D341Med (cell line): Measurements from ENCODE around the gene DOCK1.

Experiments
- DNase-seq: peaks from one replicate; pipeline ENCODE4 v3.0.0; 2012; ENCODE audit warnings: low spot score

The DOCK1 gene

DNA sequence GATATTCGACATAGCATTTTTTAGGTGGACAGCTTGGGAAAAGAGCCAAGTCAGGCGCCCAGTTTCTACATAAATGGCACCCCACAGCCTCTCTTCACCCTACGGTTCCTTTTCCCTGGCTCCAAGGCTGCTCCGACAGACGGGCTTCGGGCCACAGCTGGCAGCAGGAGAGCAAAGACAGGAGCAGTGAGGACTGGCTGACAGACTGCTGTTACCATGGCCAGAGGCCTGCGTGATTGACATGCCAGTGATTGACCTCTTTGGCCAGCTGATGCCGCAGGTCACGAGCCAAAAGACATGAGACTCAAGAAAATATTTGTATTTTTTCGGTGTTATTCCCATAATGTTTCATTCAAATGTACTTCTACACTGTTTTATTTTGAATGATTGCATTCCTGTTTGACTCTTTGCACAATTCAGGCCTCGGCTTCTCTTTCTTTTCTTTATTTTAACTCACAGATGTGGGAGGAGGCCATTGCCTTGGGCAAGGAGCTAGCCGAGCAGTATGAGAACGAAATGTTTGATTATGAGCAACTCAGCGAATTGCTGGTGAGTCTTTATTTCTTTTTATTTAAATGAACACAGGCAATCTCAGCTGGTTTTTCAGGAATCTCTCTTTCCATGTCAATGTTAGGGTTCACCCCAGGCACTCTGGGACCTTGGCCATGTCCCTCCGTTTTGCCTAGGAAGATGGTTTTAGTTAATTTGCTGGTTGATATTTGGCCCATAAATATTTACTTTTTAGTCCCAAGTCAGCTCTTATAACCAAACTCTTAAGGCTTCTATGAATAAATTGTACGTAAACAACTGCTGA, 497.6 kb downstream of the DOCK1 start:
- DNase-seq: no peak

DNA sequence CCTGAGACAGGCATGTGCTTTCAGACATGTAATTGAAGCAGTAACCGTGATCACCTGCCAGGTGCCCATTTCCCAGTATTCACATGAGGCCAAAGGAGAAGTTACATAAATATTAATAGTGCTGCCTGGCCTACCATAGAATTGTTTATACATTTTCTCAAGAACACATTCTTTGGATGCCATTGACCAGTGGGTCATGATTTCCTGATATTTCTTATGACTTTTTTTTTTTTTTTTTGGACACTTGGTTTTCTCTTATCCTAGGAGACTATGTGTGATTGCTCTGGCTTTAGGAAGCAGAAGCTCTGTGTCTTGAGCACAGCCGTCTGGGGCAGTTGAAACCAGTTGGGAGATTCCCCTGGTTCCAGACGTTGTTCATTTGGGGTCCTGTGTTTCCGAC, 500.0 kb downstream of the DOCK1 start:
- no peak for DNase-seq

DNA sequence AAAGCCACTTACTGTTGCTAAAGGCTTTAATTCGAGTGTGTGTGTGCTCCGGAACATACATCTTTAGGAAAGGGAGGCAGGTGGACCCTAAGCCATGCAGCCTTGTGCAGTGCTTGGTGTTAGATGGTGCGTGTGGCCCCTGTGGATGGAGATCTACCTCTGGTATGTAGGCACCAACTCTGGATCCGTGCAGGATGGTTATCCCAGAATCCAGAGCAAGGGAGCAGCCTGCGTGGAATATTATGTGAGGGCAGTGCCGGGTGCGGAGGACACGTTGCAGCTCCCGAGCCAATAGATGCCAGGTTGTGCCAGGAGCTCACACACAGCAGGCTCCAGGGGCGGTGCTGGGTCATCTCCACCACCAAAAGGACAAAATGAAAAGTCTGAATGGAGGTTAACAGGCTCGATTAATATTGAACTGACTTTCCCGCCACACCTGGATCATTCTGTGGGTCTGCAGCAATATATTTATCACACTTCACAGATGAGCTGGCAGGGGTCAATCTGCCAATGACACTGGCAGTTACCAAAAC, 500.9 kb downstream of the DOCK1 start:
- no peak for DNase-seq

DNA sequence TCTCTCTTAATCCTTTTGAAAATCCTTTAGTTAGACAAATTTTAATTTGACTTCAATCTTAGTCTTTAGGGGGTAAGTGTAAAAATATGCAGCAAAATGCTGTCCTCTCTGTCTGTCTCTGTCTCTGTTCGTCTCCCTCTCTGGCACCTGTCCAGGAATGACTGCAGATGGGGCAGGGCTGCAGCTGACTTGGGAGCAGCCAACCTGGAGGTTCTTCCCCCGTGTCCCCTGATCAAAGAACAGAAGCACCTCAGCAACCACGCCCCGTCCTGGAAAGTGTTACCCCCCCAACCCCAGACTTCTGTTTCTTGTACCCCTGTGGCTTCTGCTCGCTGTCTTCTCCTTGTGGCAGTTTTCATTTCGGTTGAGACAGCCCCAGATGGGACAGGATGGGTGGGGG, 502.3 kb downstream of the DOCK1 start:
- DNase-seq: no peak

DNA sequence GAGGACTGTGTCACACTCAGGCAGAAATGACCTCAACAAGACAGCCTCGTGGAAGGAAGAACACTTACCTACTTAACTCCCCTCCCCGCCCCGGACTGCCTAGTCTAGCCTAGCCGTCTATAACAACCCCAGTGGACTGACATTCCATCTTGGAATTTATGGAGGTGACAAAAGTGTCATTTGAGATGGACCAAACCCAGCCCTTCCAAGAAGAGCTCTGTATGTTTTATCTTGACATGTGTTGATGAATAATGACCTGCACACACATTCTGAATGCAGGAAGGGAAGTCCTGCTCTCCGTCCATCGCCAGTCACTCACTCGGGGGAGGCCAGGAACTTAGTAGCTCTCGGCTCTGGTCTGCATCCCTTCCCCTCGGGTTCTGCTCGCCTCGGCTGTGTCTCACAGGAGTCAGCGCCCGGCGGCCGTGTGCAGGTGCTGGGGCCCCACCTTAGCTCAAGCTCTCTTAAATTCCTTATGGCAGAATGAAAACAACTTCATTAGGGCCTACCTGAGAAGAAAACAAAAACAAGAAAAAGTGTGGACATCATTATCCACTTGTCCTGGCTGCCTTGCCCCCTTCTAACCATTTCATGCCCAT, 503.0 kb downstream of the DOCK1 start:
- no peak for DNase-seq

DNA sequence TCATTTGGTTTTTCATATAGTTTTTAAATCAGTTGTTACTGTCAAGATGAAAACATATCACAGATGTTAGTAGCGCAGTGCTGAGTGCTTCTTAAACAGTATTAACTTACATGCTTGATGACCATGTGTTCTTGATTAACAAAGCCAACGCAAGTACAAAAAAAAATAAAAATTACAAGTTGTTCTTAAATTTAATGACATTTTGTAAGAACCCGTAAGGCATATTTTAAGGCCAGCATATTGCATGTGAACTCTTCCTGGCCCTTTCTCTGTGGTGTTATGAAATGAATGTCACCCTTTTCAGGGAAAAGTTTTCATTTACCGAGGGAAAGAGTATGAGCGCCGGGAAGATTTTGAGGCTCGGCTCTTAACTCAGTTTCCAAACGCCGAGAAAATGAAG, 503.5 kb downstream of the DOCK1 start:
- no peak for DNase-seq

DNA sequence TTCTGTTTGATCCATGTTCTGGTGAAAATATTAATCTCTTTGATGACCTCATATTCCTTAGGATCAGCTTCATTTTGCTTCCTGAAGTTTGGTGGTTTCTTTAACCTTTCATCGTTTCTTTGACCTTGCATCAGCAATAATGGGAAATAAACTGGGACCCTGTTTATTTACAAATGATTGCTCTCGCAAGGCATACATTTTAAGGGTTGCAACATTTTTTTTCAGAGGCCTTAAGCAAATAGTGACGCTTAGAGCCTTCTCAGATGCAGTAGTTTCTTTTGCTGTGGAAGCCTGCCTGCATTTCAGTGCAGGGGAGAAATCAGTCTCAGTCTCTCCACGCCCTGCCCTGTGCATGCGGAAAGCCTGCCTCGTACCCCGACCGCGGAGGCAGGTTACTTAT, 504.8 kb downstream of the DOCK1 start:
- no peak for DNase-seq

DNA sequence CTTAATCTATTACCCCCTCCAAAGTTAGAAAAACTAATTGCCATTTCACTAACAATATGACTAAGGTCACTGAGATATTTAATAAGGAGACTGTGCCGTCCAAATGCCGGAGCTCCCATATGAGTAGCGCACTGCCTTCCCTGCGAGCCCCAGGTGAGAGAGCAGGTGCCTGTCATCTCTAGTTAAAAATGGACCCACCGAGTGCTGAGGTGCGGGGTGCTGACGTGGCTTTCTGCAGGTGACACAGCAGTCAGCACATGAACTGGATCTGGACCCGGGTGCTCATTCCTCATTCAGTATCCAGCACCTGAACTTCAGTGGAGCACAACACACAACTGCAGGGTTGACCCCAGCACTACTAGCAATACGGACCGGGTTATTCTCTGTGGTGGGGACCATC, 505.8 kb downstream of the DOCK1 start:
- DNase-seq: no peak

DNA sequence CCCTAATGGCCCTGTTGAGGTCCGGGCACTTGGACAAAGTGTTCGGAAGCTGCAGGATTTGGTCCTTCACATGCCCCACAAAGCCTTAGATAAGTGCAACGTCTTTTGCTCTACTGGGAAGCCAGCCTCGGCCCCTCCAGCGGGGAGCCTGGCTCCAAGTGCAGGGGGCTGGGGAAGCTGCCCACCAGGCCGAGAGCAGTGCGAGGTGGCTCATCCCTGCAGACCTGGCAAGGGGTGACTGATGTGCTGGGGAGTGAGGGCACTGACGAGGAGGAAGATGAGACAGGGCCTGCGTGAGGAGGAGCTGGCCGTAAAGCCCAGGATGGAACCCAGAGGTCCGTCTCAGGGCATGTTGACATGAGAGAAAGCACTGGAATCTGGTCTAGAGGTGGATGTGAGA, 508.1 kb downstream of the DOCK1 start:
- no peak for DNase-seq

DNA sequence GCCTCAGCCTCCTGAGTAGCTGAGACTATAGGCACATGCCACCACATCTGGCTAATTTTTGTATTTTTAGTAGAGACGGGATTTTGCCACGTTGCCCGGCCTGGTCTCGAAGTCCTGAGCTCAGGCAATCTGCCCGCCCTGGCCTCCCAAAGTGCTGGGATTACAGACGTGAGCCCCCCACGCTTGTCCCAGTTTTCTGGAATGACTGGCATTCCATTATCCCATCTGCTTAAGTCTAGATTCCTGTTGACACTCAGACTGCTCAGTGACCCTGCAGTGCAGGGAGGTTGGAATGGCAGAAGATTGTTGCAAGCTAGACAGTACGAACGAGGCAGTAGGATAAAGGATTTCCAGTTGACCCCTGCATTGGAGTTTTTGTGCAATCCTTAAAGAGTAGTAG, 508.8 kb downstream of the DOCK1 start:
- DNase-seq: no peak

DNA sequence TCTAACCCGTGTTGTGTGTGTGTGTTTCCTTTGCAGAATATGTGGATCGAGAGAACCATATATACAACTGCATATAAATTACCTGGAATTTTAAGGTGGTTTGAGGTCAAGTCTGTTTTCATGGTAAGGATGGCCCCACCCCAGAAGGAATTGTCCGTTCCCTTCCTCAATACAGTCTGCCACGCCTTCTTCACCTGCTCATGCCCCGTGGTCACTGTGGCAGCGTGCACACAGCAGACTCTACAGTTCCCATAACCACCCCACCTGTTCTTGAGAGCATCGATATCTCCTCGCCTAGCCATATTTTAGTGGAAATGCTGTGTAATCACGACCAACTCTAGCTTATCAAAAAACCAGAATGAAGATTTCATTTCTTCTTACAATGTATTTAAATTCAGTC, 509.9 kb downstream of the DOCK1 start:
- no peak for DNase-seq

DNA sequence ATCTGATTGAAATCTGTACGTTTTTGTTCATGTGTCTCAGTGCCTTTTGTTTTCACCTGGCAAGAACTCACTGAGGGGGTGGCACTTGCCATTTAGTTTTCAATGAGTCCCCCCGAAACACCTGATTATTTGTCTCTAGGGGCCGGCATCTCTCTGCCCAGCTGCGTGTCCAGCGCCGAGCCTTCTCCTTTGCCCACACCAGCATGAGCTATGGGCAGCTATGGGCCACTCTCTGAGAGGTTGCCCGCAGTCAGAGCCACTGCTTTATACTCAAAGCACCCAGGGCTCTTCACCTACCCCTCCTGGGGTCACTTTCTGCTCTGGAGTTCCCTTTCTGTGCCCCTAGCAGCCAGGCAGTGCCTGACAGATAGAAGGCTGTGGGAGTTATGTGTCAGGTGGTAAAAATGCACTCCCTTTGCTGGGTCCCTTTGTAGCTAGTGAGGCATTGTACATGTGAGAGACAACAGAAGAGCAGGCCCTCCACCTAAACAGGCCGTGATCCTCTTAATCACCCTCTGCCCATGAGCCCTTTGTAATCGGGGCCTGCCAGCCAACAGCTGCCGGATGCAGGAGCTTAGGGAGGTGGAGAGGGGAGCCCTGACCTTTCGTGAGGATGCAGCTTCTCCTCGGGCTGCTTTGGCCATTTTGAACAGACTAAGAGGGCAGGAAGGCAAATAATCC, 510.8 kb downstream of the DOCK1 start:
- peak; percentile 59 for DNase-seq

DNA sequence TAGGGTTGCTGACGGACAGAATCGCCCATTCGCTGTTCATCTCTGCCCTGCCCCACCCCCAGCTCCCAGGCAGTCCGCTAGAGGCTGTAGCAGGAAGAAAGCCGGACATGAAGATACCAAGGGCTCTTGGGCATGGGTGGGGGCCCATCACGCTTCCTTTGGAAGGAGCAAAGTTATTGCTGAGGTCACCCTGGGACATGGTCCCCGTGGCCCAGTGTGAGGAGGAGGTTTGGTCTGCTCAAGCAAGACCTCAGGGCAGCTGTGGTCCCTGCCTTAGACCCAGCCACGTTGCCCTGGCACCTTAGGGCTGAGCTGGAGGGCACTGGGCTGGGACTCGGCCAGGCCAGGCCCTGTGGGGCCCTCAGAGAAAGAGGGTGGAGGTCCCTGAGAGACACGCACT, 511.8 kb downstream of the DOCK1 start:
- no peak for DNase-seq

DNA sequence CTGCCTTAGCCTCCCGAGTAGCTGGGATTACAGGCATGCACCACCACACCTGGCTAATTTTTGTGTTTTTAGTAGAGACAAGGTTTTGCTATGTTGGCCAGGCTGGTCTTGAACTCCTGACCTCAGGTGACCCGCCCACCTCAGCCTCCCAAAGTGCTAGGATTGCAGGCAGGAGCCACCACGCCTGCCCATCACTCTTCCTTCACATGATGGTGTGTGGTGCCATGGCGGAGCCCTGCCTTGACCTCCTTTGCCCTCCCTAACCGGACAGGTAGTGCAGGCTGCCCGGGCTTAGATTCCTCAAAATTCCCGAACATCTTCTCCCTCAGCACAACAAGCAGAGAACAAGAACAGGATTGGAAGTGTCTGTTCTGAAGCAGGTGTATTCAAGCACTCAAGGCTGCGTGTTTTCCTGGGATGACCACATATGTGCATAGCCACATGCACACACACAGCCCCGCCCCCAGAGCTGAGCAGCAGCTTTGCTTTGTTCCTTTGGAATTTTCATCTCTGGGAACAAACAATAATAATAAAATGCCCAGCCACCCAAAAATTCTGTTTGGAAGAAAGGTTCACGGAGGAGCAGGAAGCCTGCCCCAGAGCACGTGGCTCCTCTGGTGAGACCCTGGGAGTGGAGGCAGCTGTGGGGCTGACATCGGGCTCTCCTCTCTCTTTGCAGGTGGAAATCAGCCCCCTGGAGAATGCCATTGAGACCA, 512.6 kb downstream of the DOCK1 start:
- DNase-seq: no peak

DNA sequence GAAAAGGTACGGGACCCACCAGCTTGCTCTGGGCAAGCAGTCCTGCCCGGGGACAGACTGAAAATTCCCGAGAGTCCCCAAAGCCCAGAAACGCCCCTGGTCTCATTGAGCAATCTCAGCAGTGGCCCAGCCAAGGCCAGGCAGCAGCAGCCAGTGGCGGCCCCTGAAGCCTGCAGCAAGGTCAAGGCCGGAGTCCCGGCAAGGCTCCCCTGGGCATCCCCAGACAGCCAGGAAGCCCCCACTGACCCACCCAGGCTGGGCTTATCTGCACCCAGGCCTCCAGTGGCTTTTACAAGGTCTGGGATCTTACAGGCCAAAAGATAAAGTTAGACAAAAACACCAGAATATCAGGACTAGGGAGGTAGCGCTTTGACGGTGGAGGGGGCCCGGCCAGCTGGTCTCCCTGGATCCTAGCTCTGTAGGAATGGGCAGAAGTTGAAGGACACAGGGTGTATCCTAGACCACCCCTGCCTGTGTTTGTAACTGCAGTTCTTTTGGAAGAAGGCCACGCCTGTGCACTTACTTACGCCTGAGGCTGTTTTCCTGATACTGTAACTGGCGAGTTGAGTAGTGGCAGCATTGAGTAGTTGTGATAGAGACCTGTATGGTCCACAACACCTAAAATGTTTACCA, 513.4 kb downstream of the DOCK1 start:
- DNase-seq: no peak

DNA sequence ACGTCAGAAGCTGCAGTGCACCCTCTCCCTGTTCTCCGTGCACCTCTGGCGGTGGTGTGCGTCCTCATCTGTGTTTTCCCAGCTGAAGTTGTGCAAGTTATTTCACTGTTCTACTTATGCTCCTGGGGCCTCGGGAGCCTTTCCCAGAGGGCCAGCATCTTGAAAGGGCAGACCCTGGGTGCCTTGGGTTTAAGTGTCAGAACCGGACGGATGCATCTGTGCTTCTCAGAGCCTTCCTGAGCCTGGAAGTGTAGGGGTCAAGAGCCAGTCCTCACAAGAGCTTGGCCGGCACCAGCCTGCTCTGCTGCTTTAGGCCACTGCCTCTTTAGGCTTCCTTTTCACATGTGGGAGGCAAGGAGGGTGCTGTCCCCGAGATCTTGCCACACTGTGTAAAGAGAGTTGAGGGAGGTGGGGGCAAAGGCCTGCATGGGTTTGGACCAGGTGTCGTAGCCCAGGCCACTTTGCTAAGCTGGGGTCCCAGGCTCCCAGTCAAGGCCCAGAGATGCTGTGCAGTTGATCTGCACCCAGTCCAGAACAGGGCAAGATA, 515.0 kb downstream of the DOCK1 start:
- no peak for DNase-seq

DNA sequence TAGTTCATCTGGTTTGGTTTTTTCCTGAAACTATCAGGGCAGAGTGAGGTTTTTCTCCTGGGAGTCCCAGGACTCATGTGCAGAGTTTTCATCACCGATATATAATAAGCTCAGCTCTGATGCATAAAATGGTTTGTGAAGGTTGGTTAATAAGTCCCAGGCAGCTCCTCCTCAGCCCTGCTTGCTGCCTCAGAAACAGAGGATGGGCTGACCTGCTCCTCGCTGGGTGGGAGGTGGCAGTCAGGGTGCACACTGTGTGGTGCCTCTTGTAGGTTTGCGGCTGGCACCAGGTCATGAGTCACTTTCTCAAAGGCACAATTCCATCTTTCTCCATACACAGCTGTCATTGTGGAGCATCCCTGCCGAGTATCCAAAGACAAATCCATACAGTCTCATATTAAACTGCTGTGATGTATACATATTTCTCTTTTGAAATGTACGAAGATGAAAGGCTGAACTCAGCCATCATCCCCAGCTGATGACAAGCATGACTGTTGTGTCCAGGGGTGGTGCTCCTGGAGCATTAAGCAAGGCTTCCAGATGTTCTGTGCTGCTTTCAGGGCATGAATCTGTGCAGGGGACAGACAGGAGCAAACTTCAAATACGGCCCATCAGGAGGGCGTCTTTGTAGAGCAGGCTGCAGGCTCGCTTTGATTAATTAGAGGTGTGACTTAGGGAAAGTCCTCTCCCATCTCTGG, 518.1 kb downstream of the DOCK1 start:
- DNase-seq: no peak

DNA sequence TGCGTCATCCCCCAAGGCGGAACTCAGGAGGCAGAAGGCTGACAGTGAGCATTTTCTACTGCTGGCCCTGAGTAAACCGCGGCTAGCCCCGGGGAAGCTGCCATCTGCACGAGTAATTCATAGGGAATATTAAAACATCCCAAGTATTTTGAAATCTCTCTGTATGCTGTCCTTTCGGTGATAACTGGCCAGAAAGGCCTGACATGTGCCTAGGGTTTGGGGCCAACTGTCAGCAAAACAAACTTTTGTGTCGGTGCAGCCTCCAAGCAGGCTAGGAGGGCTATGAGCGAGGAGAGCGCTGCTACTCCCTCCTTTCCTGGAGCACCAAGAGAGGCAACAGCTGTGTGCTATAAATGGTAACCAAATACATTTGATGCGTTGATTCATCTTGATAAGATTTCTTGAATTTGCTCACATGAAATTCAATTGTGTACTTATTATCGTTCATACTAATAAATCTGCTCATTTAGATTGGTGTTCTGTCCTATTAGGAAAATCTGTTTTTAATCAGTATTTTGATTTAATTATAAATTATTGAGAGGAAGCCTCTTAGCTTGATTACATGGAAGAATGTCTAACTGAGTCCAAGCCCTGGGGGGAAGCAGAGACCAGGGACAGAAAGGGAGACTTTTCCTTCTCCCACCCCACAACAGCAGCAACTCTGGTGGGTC, 519.5 kb downstream of the DOCK1 start:
- DNase-seq: no peak

DNA sequence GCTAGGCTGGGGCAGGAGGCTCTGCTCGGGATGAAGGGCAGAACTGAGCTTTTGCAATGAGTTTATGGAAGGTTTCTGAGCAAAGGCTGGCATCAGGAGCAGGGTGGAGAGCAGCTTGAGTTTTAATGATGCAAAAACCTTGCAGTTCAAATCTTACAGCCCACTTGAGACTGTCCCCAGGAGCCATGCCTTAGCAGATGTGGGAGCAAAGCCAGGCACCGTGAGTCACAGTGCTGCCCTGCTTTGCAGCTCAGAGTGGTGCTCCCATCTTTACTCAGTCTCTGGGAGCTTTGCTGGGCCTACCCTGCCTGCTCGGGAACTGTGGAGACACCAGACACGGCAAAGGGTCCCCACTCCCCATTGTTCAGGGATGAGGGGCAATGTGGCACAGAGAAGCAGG, 521.5 kb downstream of the DOCK1 start:
- no peak for DNase-seq

DNA sequence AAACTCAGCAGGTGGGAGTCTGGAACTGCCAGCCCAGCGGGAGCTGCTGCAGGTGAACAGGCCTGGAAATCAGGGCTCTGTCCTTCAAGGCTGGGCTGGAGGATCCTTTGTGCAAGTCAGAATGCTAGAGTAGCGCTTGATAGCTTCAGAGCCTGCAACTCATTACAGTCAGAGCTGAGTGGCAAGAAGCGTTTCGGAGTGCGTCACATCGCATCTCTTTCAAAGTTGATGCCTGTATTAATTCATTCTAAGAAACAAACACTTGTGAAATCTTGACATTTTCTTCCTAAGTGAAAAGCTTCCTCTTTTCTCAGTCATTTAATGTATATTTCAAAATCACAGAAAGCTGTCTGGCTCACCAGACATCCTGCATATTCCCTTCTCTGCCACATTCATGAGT, 522.7 kb downstream of the DOCK1 start:
- no peak for DNase-seq
